Measurements from ENCODE around the gene FGFR2.

DNA sequence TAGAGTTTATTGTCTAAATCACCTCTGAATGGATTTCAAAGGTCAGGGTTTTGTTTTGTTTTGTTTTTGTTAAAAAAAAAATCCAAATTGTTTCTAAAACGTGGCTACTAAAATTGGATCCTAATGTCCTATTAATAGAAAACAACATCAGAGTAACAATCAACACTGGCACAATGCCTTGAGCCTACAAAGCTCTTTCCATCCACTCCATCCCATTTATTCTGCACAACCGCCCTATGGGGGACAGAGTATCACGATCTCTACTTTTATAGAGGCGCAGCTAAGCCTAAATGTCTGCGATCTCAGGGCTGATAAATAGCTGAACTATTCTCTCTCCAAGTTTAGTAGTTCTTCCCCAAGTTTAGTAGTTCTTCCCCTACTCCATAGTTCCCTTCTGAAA, 78.8 kb downstream of the FGFR2 start:
- TF ChIP-seq, protein P1, sequence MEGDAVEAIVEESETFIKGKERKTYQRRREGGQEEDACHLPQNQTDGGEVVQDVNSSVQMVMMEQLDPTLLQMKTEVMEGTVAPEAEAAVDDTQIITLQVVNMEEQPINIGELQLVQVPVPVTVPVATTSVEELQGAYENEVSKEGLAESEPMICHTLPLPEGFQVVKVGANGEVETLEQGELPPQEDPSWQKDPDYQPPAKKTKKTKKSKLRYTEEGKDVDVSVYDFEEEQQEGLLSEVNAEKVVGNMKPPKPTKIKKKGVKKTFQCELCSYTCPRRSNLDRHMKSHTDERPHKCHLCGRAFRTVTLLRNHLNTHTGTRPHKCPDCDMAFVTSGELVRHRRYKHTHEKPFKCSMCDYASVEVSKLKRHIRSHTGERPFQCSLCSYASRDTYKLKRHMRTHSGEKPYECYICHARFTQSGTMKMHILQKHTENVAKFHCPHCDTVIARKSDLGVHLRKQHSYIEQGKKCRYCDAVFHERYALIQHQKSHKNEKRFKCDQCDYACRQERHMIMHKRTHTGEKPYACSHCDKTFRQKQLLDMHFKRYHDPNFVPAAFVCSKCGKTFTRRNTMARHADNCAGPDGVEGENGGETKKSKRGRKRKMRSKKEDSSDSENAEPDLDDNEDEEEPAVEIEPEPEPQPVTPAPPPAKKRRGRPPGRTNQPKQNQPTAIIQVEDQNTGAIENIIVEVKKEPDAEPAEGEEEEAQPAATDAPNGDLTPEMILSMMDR (IDR thresholded peaks at IDR 0.05 in 4 of 5, conservative IDR thresholded peaks at IDR 0.05 in 1 of 5) = no peak
- no peak for TF ChIP-seq POLR2A (IDR thresholded peaks at IDR 0.05)

All from gastrocnemius medialis (tissue), 4 donors.